AG09319 (cell line): ENCODE measurements around the gene TFAP2B.

Source experiments
- DNase-seq: peaks from one replicate; pipeline ENCODE4 v3.0.0-alpha.2; 2010; ENCODE audit warnings: low read depth; ENCODE audit errors: extremely low read depth
- CTCF ChIP-seq: IDR thresholded peaks from 2 replicates; pipeline ENCODE4 v1.5.1; 2011; ENCODE audit warnings: low read depth, mild to moderate bottlenecking, inconsistent platforms, low read length, moderate library complexity

TFAP2B gene

GRCh38 chr6:50819466-50819903 is 814 bp downstream of the TFAP2B start:
- no peak for DNase-seq
- no peak for TF ChIP-seq CTCF

DNA sequence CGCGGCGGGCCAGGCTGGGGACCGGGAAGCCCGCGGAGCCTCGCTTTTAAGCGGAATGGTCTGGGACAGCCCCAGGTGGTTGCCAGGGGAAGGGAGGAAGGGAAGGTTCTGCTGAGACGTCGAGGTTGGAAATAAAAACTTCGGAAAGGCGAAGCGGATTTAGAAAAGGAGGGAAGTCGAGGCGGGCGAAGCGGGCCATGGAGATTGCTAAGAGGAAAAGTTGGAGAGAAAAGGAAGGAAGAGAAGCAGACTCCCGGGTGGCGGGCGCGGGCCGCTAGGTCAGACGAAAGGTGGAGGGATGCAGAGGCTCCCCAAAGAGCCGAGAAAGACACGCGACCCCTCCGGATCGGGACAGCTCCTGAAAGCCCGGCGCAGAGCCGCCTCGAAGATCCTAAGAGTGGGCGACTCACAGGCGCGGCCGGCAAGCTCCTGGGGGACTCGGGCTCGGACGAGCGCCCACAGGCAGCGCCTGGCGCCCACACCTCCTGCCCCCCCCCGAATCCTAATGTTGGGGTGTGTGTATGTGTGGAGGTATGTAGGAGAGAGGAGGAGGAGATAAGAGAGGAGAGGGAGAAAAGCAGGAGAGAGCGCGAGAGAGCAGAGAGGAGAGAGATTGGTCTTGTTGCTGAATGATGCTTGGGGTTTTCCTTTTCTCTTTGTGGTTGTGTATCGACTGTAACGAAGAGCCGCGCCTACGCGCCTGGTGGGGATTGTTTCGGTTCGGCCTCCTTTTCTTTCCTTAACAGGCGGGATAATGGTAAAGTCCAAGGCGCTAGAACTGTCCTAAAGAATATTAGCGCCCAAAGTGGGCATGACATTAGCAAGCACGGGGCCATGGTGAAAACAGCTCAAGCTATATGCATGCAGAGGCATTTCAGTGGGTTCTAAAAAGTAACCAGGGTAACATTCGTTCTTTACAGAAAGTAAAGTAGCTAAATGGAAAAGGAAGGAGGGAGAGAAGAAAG is 1.5 kb downstream of the TFAP2B start:
- no peak for DNase-seq
- TF ChIP-seq CTCF: no peak

- no peak for DNase-seq
- TF ChIP-seq CTCF: no peak
These were observed 2.2 kb downstream of the TFAP2B start for GRCh38 chr6:50820869-50821264.

- no peak for DNase-seq
- no peak for TF ChIP-seq CTCF
These were observed 2.9 kb downstream of the TFAP2B start for GRCh38 chr6:50821441-50822077.

- no peak for DNase-seq
- no peak for TF ChIP-seq CTCF
These were observed 3.4 kb downstream of the TFAP2B start for GRCh38 chr6:50822078-50822476.

DNA sequence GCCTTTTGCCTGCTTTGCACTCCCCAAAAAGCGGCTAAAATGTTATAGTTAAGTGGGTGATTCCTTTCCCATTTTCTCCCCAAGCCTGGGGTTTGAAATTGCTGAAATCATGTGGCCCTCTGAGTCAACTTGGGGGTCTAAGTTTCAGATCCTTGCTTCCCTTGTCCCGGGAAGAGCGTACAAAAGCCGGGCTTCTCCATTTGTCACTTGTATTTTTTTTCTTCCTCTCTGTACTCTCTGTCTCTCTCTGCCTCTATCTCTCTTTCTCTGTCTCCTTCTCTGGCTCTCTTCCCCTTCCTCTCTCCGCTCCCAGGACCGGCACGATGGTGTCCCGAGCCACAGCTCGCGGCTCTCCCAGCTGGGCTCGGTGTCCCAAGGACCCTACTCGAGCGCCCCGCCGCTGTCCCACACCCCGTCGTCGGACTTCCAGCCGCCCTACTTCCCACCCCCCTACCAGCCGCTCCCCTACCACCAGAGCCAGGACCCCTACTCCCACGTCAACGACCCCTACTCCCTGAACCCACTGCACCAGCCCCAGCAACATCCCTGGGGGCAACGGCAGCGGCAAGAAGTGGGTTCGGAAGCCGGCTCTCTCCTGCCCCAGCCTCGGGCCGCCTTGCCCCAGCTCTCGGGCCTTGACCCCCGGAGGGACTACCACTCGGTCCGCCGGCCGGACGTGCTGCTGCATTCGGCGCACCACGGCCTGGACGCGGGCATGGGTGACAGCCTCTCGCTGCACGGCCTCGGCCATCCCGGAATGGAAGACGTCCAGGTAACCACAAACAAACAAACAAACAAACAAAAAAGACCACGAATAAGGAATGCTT is 4.6 kb downstream of the TFAP2B start:
- DNase-seq: no peak
- TF ChIP-seq CTCF: no peak

GRCh38 chr6:50824552-50824951 is 5.9 kb downstream of the TFAP2B start:
- no peak for DNase-seq
- TF ChIP-seq CTCF: no peak
